ENCODE measurements around the gene HPN.

Gene HPN

DNA sequence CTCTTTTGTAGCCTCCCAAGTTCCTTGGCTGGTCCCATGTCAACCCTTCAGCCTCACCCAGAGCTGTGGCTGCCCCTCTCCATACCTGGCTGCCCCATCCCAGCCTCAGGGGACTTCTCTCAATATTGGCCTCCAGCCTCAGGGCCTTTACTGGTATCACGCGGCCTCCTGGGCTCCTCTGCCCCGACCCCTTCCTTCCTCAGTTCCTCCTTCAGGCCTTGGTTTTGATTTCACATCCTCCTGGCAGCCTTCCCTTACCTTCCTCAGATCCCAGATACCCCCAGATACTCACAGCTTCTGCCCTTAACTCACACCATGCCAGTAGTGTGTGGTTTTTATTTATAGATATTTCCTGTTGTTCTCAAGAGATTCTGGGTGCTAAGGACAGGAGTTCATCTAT lies 24.0 kb upstream of the HPN start:
- Histone ChIP-seq H3K9me3 (ENCODE audit: insufficient read depth, low read depth, low read length) (peaks cover 2% of the 10 kb centered on the region), H4K12ac (ENCODE audit: low read depth, low read length) (no peak overlapping the region), H2AK5ac (ENCODE audit: low read length) (no peak overlapping the region), H3K79me1 (ENCODE audit: low read length) (no peaks in the 10 kb centered on the region), H2AFZ (ENCODE audit: insufficient read depth, low read length, poor library complexity) (no peak overlapping the region), H3K4me2 (ENCODE audit: low read length) (no peak overlapping the region), H2BK5ac (ENCODE audit: low read depth, low read length, poor library complexity) (no peak overlapping the region), H3K4ac (ENCODE audit: low read depth, low read length) (no peak overlapping the region), H3K23ac (ENCODE audit: low read length) (no peak overlapping the region), H2BK12ac (ENCODE audit: low read length) (no peak overlapping the region), H4K91ac (ENCODE audit: low read depth, low read length) (no peak overlapping the region), H3K4me3 (ENCODE audit: low read depth, low read length) (no peak overlapping the region), H3K4me1 (ENCODE audit: control insufficient read depth in 1 of 2, insufficient read depth in 2 of 2, low read length in 2 of 2) (no peaks in the 10 kb centered on the region), H4K8ac (ENCODE audit: low read depth, low read length) (no peak overlapping the region), H3K27me3 (ENCODE audit: insufficient read depth, low read length) (no peaks in the 10 kb centered on the region), H3K9ac (ENCODE audit: low read length) (no peak overlapping the region), H3K18ac (ENCODE audit: low read length) (no peak overlapping the region), H2BK120ac (ENCODE audit: insufficient read depth, low read length, poor library complexity) (no peak overlapping the region), H3K79me2 (ENCODE audit: control insufficient read depth, insufficient read depth, low read length, poor library complexity) (no peaks in the 10 kb centered on the region), H3K14ac (ENCODE audit: low read length) (no peak overlapping the region), H3K36me3 (ENCODE audit: control insufficient read depth in 1 of 2, insufficient read depth in 2 of 2, low read length in 2 of 2) (peaks cover 74 to 75% of the 10 kb centered on the region in 2 experiments), H3K27ac (ENCODE audit: low read depth, low read length) (no peak overlapping the region)
- WGBS (ENCODE audit: extremely low coverage, insufficient coverage, insufficient read length) = no CpG with 5 or more reads among the region's 3 CpGs
- no peak for DNase-seq

DNA sequence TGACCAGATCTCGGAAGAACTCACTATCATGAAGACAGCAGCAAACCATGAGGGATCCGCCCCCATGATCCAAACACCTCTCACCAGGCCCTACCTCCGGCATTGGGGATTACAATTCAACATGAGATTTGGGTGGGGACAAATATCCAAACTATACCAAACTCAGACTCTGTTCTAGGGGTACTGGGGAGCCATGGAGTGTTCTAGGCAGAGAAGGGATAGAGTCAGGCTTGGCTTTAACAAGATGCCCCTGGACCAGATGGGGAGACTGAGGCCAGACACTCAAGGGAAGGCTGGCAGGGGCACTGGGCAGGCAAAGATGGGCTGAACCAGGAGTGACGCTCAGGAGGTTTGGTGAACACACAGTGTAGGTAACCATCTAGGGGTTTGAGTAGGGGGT lies 23.1 kb upstream of the HPN start:
- Histone ChIP-seq H3K9ac (ENCODE audit: low read length) (no peak overlapping the region), H2BK12ac (ENCODE audit: low read length) (no peak overlapping the region), H3K4me1 (ENCODE audit: control insufficient read depth in 1 of 2, insufficient read depth in 2 of 2, low read length in 2 of 2) (no peaks in the 10 kb centered on the region), H3K23ac (ENCODE audit: low read length) (no peak overlapping the region), H4K12ac (ENCODE audit: low read depth, low read length) (no peak overlapping the region), H4K8ac (ENCODE audit: low read depth, low read length) (no peak overlapping the region), H3K18ac (ENCODE audit: low read length) (no peak overlapping the region), H4K91ac (ENCODE audit: low read depth, low read length) (no peak overlapping the region), H3K36me3 (ENCODE audit: control insufficient read depth in 1 of 2, insufficient read depth in 2 of 2, low read length in 2 of 2) (peaks cover 79 to 80% of the 10 kb centered on the region in 2 experiments), H3K4me3 (ENCODE audit: low read depth, low read length) (no peak overlapping the region), H3K79me2 (ENCODE audit: control insufficient read depth, insufficient read depth, low read length, poor library complexity) (no peaks in the 10 kb centered on the region), H3K79me1 (ENCODE audit: low read length) (no peaks in the 10 kb centered on the region), H2BK5ac (ENCODE audit: low read depth, low read length, poor library complexity) (no peak overlapping the region), H3K9me3 (ENCODE audit: insufficient read depth, low read depth, low read length) (peaks cover 2% of the 10 kb centered on the region), H3K4ac (ENCODE audit: low read depth, low read length) (no peak overlapping the region), H3K4me2 (ENCODE audit: low read length) (no peak overlapping the region), H3K14ac (ENCODE audit: low read length) (no peak overlapping the region), H3K27ac (ENCODE audit: low read depth, low read length) (no peak overlapping the region), H2AFZ (ENCODE audit: insufficient read depth, low read length, poor library complexity) (no peak overlapping the region), H2AK5ac (ENCODE audit: low read length) (no peak overlapping the region), H2BK120ac (ENCODE audit: insufficient read depth, low read length, poor library complexity) (no peak overlapping the region), H3K27me3 (ENCODE audit: insufficient read depth, low read length) (no peaks in the 10 kb centered on the region)
- no peak for DNase-seq
- WGBS (ENCODE audit: extremely low coverage, insufficient coverage, insufficient read length) = no CpG with 5 or more reads among the region's 4 CpGs

DNA sequence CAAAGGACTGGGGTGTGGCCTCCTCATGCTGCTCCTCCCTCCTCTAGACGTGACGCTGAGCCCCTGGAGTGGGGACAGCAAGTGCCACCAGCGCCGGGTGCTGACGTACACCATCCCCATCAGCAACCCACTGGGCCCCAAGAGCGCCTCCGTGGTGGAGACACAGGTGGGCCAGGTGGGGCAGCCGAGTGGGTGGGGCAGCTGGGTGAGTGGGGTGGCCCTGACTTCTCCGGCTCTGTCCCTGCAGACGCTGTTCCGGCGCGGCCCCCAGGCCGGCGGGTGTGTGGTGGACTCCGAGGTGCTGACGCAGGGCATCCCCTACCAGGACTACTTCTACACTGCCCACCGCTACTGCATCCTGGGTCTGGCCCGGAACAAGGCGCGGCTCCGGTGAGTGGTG lies 22.4 kb upstream of the HPN start:
- no peaks in the 10 kb centered on the region for H3K79me1 ChIP-seq (ENCODE audit: low read length)
- no peak for DNase-seq
- no peak overlapping the region for H2BK12ac ChIP-seq (ENCODE audit: low read length)
- no peaks in the 10 kb centered on the region for H3K4me1 ChIP-seq (ENCODE audit: control insufficient read depth in 1 of 2, insufficient read depth in 2 of 2, low read length in 2 of 2)
- no peak overlapping the region for H2AK5ac ChIP-seq (ENCODE audit: low read length)
- no peak overlapping the region for H3K18ac ChIP-seq (ENCODE audit: low read length)
- no peak overlapping the region for H3K4ac ChIP-seq (ENCODE audit: low read depth, low read length)
- no peak overlapping the region for H4K91ac ChIP-seq (ENCODE audit: low read depth, low read length)
- H3K9ac ChIP-seq (ENCODE audit: low read length) = no peak overlapping the region
- no peak overlapping the region for H3K4me2 ChIP-seq (ENCODE audit: low read length)
- peaks cover 79 to 80% of the 10 kb centered on the region in 2 experiments for H3K36me3 ChIP-seq (ENCODE audit: control insufficient read depth in 1 of 2, insufficient read depth in 2 of 2, low read length in 2 of 2)
- WGBS (ENCODE audit: extremely low coverage, insufficient coverage, insufficient read length) = no CpG with 5 or more reads among the region's 22 CpGs
- no peak overlapping the region for H2BK120ac ChIP-seq (ENCODE audit: insufficient read depth, low read length, poor library complexity)
- H3K14ac ChIP-seq (ENCODE audit: low read length) = no peak overlapping the region
- no peak overlapping the region for H2BK5ac ChIP-seq (ENCODE audit: low read depth, low read length, poor library complexity)
- H3K27me3 ChIP-seq (ENCODE audit: insufficient read depth, low read length) = no peaks in the 10 kb centered on the region
- H3K4me3 ChIP-seq (ENCODE audit: low read depth, low read length) = no peak overlapping the region
- no peak overlapping the region for H3K23ac ChIP-seq (ENCODE audit: low read length)
- peaks cover 2% of the 10 kb centered on the region for H3K9me3 ChIP-seq (ENCODE audit: insufficient read depth, low read depth, low read length)
- no peak overlapping the region for H4K8ac ChIP-seq (ENCODE audit: low read depth, low read length)
- H3K27ac ChIP-seq (ENCODE audit: low read depth, low read length) = no peak overlapping the region
- H2AFZ ChIP-seq (ENCODE audit: insufficient read depth, low read length, poor library complexity) = no peak overlapping the region
- H4K12ac ChIP-seq (ENCODE audit: low read depth, low read length) = no peak overlapping the region
- H3K79me2 ChIP-seq (ENCODE audit: control insufficient read depth, insufficient read depth, low read length, poor library complexity) = no peaks in the 10 kb centered on the region

DNA sequence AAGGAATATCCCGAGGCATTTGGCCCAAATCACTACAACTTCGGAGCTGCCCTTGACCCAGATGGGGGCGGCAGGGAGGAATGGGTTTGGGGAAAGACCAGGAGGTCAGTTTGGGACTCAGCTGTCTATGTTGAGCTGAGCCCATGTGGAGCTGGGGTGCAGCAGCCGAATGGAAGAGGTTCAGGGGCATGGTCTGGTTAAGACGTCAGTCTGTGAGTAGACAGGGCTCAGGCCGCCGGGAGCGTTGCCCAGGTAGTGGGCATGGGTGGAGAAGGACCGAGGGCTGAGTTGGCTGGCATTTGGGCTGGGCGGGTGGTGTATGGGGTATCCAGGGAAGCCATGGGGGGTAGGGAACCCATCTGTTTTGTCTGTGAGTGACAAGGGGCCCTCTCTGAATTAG lies 20.5 kb upstream of the HPN start:
- no peak overlapping the region for H4K8ac ChIP-seq (ENCODE audit: low read depth, low read length)
- H2AFZ ChIP-seq (ENCODE audit: insufficient read depth, low read length, poor library complexity) = no peak overlapping the region
- H4K91ac ChIP-seq (ENCODE audit: low read depth, low read length) = no peak overlapping the region
- no peak for DNase-seq
- H3K79me2 ChIP-seq (ENCODE audit: control insufficient read depth, insufficient read depth, low read length, poor library complexity) = no peaks in the 10 kb centered on the region
- H3K9ac ChIP-seq (ENCODE audit: low read length) = no peak overlapping the region
- no peak overlapping the region for H2BK12ac ChIP-seq (ENCODE audit: low read length)
- no peak overlapping the region for H3K18ac ChIP-seq (ENCODE audit: low read length)
- no peaks in the 10 kb centered on the region for H3K9me3 ChIP-seq (ENCODE audit: insufficient read depth, low read depth, low read length)
- no peak overlapping the region for H2BK5ac ChIP-seq (ENCODE audit: low read depth, low read length, poor library complexity)
- H3K79me1 ChIP-seq (ENCODE audit: low read length) = no peaks in the 10 kb centered on the region
- H2AK5ac ChIP-seq (ENCODE audit: low read length) = no peak overlapping the region
- H3K4me2 ChIP-seq (ENCODE audit: low read length) = no peak overlapping the region
- no CpG with 5 or more reads among the region's 10 CpGs for WGBS (ENCODE audit: extremely low coverage, insufficient coverage, insufficient read length)
- H2BK120ac ChIP-seq (ENCODE audit: insufficient read depth, low read length, poor library complexity) = no peak overlapping the region
- no peak overlapping the region for H3K4ac ChIP-seq (ENCODE audit: low read depth, low read length)
- H3K4me3 ChIP-seq (ENCODE audit: low read depth, low read length) = no peak overlapping the region
- no peaks in the 10 kb centered on the region for H3K27me3 ChIP-seq (ENCODE audit: insufficient read depth, low read length)
- H3K4me1 ChIP-seq (ENCODE audit: control insufficient read depth in 1 of 2, insufficient read depth in 2 of 2, low read length in 2 of 2) = no peaks in the 10 kb centered on the region
- no peak overlapping the region for H4K12ac ChIP-seq (ENCODE audit: low read depth, low read length)
- no peak overlapping the region for H3K14ac ChIP-seq (ENCODE audit: low read length)
- peaks cover 80 to 83% of the 10 kb centered on the region in 2 experiments for H3K36me3 ChIP-seq (ENCODE audit: control insufficient read depth in 1 of 2, insufficient read depth in 2 of 2, low read length in 2 of 2)
- H3K27ac ChIP-seq (ENCODE audit: low read depth, low read length) = no peak overlapping the region
- no peak overlapping the region for H3K23ac ChIP-seq (ENCODE audit: low read length)
